GM12892 (cell line): ENCODE data around the gene NAALADL2.

Experiments
- POLR2A ChIP-seq: IDR thresholded peaks from 2 replicates; pipeline ENCODE4 v1.6.1; 2011; ENCODE audit warnings: low read depth, low read length, control low read depth
- POLR2AphosphoS5 ChIP-seq: IDR thresholded peaks from 2 replicates; pipeline ENCODE4 v1.6.1; 2011; ENCODE audit warnings: low read depth, low read length, control low read depth
- TAF1 ChIP-seq: IDR thresholded peaks from 2 replicates; pipeline ENCODE4 v1.6.1; 2011; ENCODE audit warnings: low read depth, mild to moderate bottlenecking, control low read depth, low read length, borderline replicate concordance

- no peak for TF ChIP-seq TAF1
- TF ChIP-seq POLR2A = no peak
- TF ChIP-seq POLR2AphosphoS5 = no peak
These were observed 450.9 kb downstream of the NAALADL2 start for GRCh38 chr3:175310046-175310445.
